H9 (cell line): Measurements from ENCODE around the gene TMC4. TPM values are rescaled to one million over a fixed set of nuclear protein-coding genes. Genes with fewer than 3 reads are reported as not detected.

Experiments used
- DNase-seq: peaks from one replicate; pipeline ENCODE4 v3.0.0-alpha.2; 2017
- H2AFZ ChIP-seq: one replicate; pipeline ENCODE4 v1.6.1; 2013; ENCODE audit warnings: mild to moderate bottlenecking, low read length, control low read depth, moderate library complexity
- H2AK5ac ChIP-seq: 2 replicates; pipeline ENCODE4 v1.6.1; 2013; ENCODE audit warnings: low read length, control low read depth, mixed read lengths; ENCODE audit not compliant: insufficient read length
- H2BK120ac ChIP-seq: one replicate; pipeline ENCODE4 v1.6.1; 2013; ENCODE audit warnings: low read depth, mild to moderate bottlenecking, low read length, control low read depth, inconsistent platforms; ENCODE audit not compliant: poor library complexity, severe bottlenecking
- H2BK12ac ChIP-seq: 2 replicates; pipeline ENCODE4 v1.6.1; 2013; ENCODE audit warnings: low read length, control low read depth, mixed read lengths, low read depth; ENCODE audit not compliant: insufficient read length
- H2BK15ac ChIP-seq: 2 replicates; pipeline ENCODE4 v1.6.1; 2013; ENCODE audit warnings: low read depth, low read length, control low read depth
- H2BK20ac ChIP-seq: one replicate; pipeline ENCODE4 v1.6.1; 2013; ENCODE audit warnings: low read depth, mild to moderate bottlenecking, low read length, control low read depth, inconsistent platforms; ENCODE audit not compliant: poor library complexity, severe bottlenecking
- H2BK5ac ChIP-seq: 2 replicates; pipeline ENCODE4 v1.6.1; 2013; ENCODE audit warnings: low read length, control low read depth, mixed read lengths; ENCODE audit not compliant: insufficient read length
- H3K14ac ChIP-seq: 2 replicates; pipeline ENCODE4 v1.6.1; 2013; ENCODE audit warnings: low read length, control low read depth; ENCODE audit not compliant: insufficient read depth
- H3K18ac ChIP-seq: 2 replicates; pipeline ENCODE4 v1.6.1; 2013; ENCODE audit warnings: low read depth, mild to moderate bottlenecking, mixed read lengths, low read length, control low read depth; ENCODE audit not compliant: insufficient read length
- H3K23ac ChIP-seq: 2 replicates; pipeline ENCODE4 v1.6.1; 2013; ENCODE audit warnings: low read length, control low read depth, mixed read lengths, low read depth; ENCODE audit not compliant: insufficient read length
- H3K23me2 ChIP-seq: 2 replicates; pipeline ENCODE4 v1.6.1; 2013; ENCODE audit warnings: low read depth, mild to moderate bottlenecking, mixed read lengths, low read length, control low read depth; ENCODE audit not compliant: insufficient read length, poor library complexity, severe bottlenecking
- H3K27ac ChIP-seq: 2 replicates; pipeline ENCODE4 v1.5.1; 2013; ENCODE audit warnings: low read length, control low read depth, mixed read lengths, low read depth; ENCODE audit not compliant: insufficient read length
- H3K27me3 ChIP-seq: 2 replicates; pipeline ENCODE4 v1.6.1; 2013; ENCODE audit warnings: low read length, control low read depth, inconsistent platforms; ENCODE audit not compliant: insufficient read depth
- H3K4ac ChIP-seq: 2 replicates; pipeline ENCODE4 v1.6.1; 2013; ENCODE audit warnings: low read depth, mild to moderate bottlenecking, control low read depth, inconsistent platforms, low read length, moderate library complexity
- H3K4me1 ChIP-seq: 2 replicates; pipeline ENCODE4 v1.6.1; 2013; ENCODE audit warnings: low read length, control low read depth, inconsistent platforms; ENCODE audit not compliant: insufficient read depth
- H3K4me2 ChIP-seq: 2 replicates; pipeline ENCODE4 v1.6.1; 2013; ENCODE audit warnings: low read length, control low read depth, mixed read lengths; ENCODE audit not compliant: insufficient read length, insufficient read depth
- H3K56ac ChIP-seq: 2 replicates; pipeline ENCODE4 v1.6.1; 2013; ENCODE audit warnings: low read depth, mild to moderate bottlenecking, mixed read lengths, low read length, control low read depth; ENCODE audit not compliant: insufficient read length
- H3K79me1 ChIP-seq: 2 replicates; pipeline ENCODE4 v1.6.1; 2013; ENCODE audit warnings: low read depth, mild to moderate bottlenecking, moderate library complexity, low read length, control low read depth, inconsistent platforms; ENCODE audit not compliant: insufficient read depth, poor library complexity, severe bottlenecking
- H3K79me2 ChIP-seq: 2 replicates; pipeline ENCODE4 v1.6.1; 2013; ENCODE audit warnings: low read length, control low read depth, inconsistent platforms; ENCODE audit not compliant: insufficient read depth
- H3K9ac ChIP-seq: 2 replicates; pipeline ENCODE4 v1.6.1; 2013; ENCODE audit warnings: low read length, control low read depth, mixed read lengths; ENCODE audit not compliant: insufficient read length; ENCODE audit errors: extremely low read depth
- H3K9me3 ChIP-seq: one replicate; pipeline ENCODE4 v1.6.1; 2013; ENCODE audit warnings: low read depth, low read length, inconsistent platforms; ENCODE audit not compliant: control insufficient read depth
- H3T11ph ChIP-seq: one replicate; pipeline ENCODE4 v1.6.1; 2013; ENCODE audit warnings: mild to moderate bottlenecking, low read length, control low read depth, inconsistent platforms
- H4K20me1 ChIP-seq: one replicate; pipeline ENCODE4 v1.6.1; 2013; ENCODE audit not compliant: control insufficient read depth, insufficient read length, insufficient read depth
- H4K5ac ChIP-seq: 2 replicates; pipeline ENCODE4 v1.6.1; 2013; ENCODE audit warnings: low read depth, mild to moderate bottlenecking, mixed read lengths, low read length, control low read depth; ENCODE audit not compliant: insufficient read length
- H4K8ac ChIP-seq: replicated peaks from 2 replicates; pipeline ENCODE4 v1.6.1; 2013; ENCODE audit warnings: low read length, control low read depth, mixed read lengths, low read depth; ENCODE audit not compliant: insufficient read length
- H4K91ac ChIP-seq: 2 replicates; pipeline ENCODE4 v1.6.1; 2013; ENCODE audit warnings: low read depth, mild to moderate bottlenecking, moderate library complexity, mixed read lengths, low read length, control low read depth; ENCODE audit not compliant: insufficient read length
- H3K27ac Mint-ChIP-seq, 3 experiments: 2 replicates in 2 of 3; 3 replicates in 1 of 3; pipeline ENCODE4 v1.8.0; 2020 to 2021; ENCODE audit warnings: mixed read lengths in 3 of 3, mild to moderate bottlenecking in 1 of 3, moderate library complexity in 1 of 3
- H3K27me3 Mint-ChIP-seq: 2 replicates; pipeline ENCODE4 v1.8.0; 2021; ENCODE audit warnings: low read depth, mild to moderate bottlenecking, moderate library complexity, mixed read lengths
- H3K36me3 Mint-ChIP-seq, 3 experiments: 2 replicates in 2 of 3; 3 replicates in 1 of 3; pipeline ENCODE4 v1.8.0; 2020 to 2021; ENCODE audit warnings: low read depth in 3 of 3, mixed read lengths in 3 of 3; ENCODE audit not compliant: insufficient read depth in 1 of 3
- H3K4me1 Mint-ChIP-seq, 2 experiments: 2 replicates each; pipeline ENCODE4 v1.8.0; 2020; ENCODE audit warnings: mixed read lengths in 2 of 2
- H3K4me3 Mint-ChIP-seq, 2 experiments: 2 replicates in 1 of 2; 3 replicates in 1 of 2; pipeline ENCODE4 v1.8.0; 2020 to 2021; ENCODE audit warnings: mild to moderate bottlenecking in 2 of 2, mixed read lengths in 2 of 2, moderate library complexity in 1 of 2
- H3K9me3 Mint-ChIP-seq, 2 experiments: 2 replicates in 1 of 2; 3 replicates in 1 of 2; pipeline ENCODE4 v1.8.0; 2020; ENCODE audit warnings: mild to moderate bottlenecking in 2 of 2, mixed read lengths in 2 of 2, moderate library complexity in 1 of 2
- WGBS: extraction: QIAGEN DNeasy Blood & Tissue Kit; methylation state at CpG from one replicate; pipeline ENCODE4 v1.1.7; 2013; ENCODE audit warnings: missing lambda C conversion rate, low lambda C conversion rate, mixed read lengths; ENCODE audit not compliant: insufficient read length; ENCODE audit errors: extremely low coverage; 5-methylcytosine and 5-hydroxymethylcytosine counted together
- total RNA-seq: library from RNA; stranded (reverse); gene quantifications from 2 replicates; pipeline ENCODE4 v1.2.1, GENCODE V29; 2021
- TF ChIP-seq, protein P1 (sequence below): fragments of 200-600 bp; sonication (generic); conservative IDR thresholded peaks from 3 replicates; pipeline ENCODE4 v1.8.0; 2021; ENCODE audit warnings: antibody characterized with exemption, mild to moderate bottlenecking

The TMC4 gene
- total RNA-seq, 1 experiment from 2014 or later, result 12.2 TPM

DNA sequence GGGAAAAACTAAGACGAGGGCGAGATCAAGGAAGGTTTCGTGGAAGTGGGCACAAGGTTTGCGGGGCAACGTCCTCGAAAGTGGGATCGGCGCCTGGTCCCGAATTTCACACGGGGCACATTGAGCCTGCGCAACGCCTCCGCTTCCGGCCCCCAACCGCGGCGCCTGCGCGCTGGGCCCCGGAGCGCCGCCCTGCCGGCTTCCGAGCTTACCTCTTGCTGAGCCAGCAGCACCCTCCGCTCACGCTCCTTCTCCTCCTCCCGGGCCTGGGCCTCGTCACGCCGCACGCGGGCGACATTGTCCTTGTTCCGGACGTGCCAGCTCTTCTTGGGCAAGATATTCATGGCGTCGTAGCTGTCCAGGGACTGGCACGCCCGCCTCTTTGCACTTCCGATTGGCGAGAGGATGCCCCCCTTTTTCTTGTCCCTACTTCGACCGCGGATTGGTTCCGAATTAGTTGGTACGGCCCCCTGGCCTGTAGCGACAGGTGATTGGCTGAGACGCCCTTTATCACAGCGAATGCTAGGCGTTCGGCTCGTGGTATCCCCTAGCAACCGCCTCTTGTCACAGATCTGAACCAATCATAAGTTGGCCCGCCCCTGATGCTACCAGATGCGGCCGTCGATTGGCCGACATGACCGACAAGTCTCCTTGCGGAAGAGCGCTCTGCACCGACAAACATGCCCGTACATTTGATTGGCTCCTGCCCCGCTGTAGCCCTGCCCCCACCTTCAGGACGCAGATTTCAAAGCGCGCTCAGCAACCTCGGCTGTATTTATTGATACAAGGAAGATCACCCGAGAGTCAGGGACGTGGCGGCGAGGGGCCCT lies 13.4 kb downstream of the TMC4 start, which contains the start of gene LENG1:
Gene LENG1 (minus strand): TSS at position 370 of the 830 bp plus-strand sequence. CDS start 26 bp downstream, at position 344.
- no peak within 1 kb of the TSS for H3K4ac ChIP-seq
- peak within 1 kb of the TSS; percentile 98 to 100 (median 99) for H3K27ac Mint-ChIP-seq
- peak within 1 kb of the TSS; percentile 81 for H3K18ac ChIP-seq
- no peak within 1 kb of the TSS for H2BK15ac ChIP-seq
- H2BK5ac ChIP-seq, result no peak within 1 kb of the TSS
- no peak within 1 kb of the TSS for H4K8ac ChIP-seq
- peaks cover 18% of the 10 kb centered on the region for H3K23me2 ChIP-seq
- no peak within 1 kb of the TSS for H3K56ac ChIP-seq
- WGBS, result no CpG with 5 or more reads among the region's 72 CpGs
- no peaks in the 10 kb centered on the region for H3K9me3 ChIP-seq
- peak within 1 kb of the TSS; percentile 87; the same call in 1 of the 2 replicates for H3K14ac ChIP-seq
- no peaks in the 10 kb centered on the region for H4K20me1 ChIP-seq
- TF ChIP-seq, protein P1, sequence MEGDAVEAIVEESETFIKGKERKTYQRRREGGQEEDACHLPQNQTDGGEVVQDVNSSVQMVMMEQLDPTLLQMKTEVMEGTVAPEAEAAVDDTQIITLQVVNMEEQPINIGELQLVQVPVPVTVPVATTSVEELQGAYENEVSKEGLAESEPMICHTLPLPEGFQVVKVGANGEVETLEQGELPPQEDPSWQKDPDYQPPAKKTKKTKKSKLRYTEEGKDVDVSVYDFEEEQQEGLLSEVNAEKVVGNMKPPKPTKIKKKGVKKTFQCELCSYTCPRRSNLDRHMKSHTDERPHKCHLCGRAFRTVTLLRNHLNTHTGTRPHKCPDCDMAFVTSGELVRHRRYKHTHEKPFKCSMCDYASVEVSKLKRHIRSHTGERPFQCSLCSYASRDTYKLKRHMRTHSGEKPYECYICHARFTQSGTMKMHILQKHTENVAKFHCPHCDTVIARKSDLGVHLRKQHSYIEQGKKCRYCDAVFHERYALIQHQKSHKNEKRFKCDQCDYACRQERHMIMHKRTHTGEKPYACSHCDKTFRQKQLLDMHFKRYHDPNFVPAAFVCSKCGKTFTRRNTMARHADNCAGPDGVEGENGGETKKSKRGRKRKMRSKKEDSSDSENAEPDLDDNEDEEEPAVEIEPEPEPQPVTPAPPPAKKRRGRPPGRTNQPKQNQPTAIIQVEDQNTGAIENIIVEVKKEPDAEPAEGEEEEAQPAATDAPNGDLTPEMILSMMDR, result peak; percentile 52
- DNase-seq, result peak; percentile 100
- peaks cover 16 to 34% (median 30%) of the 10 kb centered on the region in 3 experiments for H3K36me3 Mint-ChIP-seq
- no peak within 1 kb of the TSS for H2BK20ac ChIP-seq
- H3T11ph ChIP-seq, result no peak within 1 kb of the TSS
- H3K79me2 ChIP-seq, result no peaks in the 10 kb centered on the region; the same call in 1 of the 2 replicates
- no peak within 1 kb of the TSS for H2BK120ac ChIP-seq
- no peaks in the 10 kb centered on the region for H3K27me3 ChIP-seq
- no peak within 1 kb of the TSS for H4K91ac ChIP-seq
- no peak within 1 kb of the TSS for H2AFZ ChIP-seq
- H3K4me1 ChIP-seq, result no peaks in the 10 kb centered on the region
- H3K9ac ChIP-seq, result peak within 1 kb of the TSS; percentile 64
- no peak within 1 kb of the TSS for H2BK12ac ChIP-seq
- H3K27ac ChIP-seq, result no peak within 1 kb of the TSS
- H3K4me3 Mint-ChIP-seq, result peak within 1 kb of the TSS; percentile 99 to 100
- no peak within 1 kb of the TSS for H2AK5ac ChIP-seq
- no peak within 1 kb of the TSS for H3K23ac ChIP-seq
- H3K4me1 Mint-ChIP-seq, result peaks cover 30 to 38% of the 10 kb centered on the region in 2 experiments
- peak within 1 kb of the TSS; percentile 95 for H3K4me2 ChIP-seq
- peaks cover 29% of the 10 kb centered on the region for H3K27me3 Mint-ChIP-seq
- no peak within 1 kb of the TSS for H4K5ac ChIP-seq
- peaks cover 0 to 3% of the 10 kb centered on the region in 2 experiments; a peak in 2 of 5 replicates for H3K9me3 Mint-ChIP-seq
- no peaks in the 10 kb centered on the region for H3K79me1 ChIP-seq
